Effector CD4-positive, alpha-beta T cell (primary cell): Measurements from ENCODE around the gene PRMT7.

Source experiments
- DNase-seq: peaks from one replicate; pipeline ENCODE4 v3.0.0-alpha.2; 2020

Gene PRMT7

GRCh38 chr16:68313116-68313515 lies 2.3 kb downstream of the PRMT7 start:
- DNase-seq = no peak

- DNase-seq = no peak
Observed at GRCh38 chr16:68319185-68319908, 8.5 kb downstream of the PRMT7 start.

- DNase-seq = no peak
Observed at GRCh38 chr16:68324336-68324735, 13.5 kb downstream of the PRMT7 start.

GRCh38 chr16:68324780-68325357 lies 14.1 kb downstream of the PRMT7 start:
- DNase-seq = no peak

GRCh38 chr16:68328151-68328859 lies 17.5 kb downstream of the PRMT7 start:
- DNase-seq = peak; percentile 73

GRCh38 chr16:68328860-68329390 lies 18.1 kb downstream of the PRMT7 start:
- no peak for DNase-seq

GRCh38 chr16:68331879-68332410 lies 21.1 kb downstream of the PRMT7 start:
- DNase-seq = no peak

GRCh38 chr16:68332411-68333121 lies 21.7 kb downstream of the PRMT7 start:
- no peak for DNase-seq

- DNase-seq = no peak
Observed at GRCh38 chr16:68335175-68335574, 24.4 kb downstream of the PRMT7 start.

GRCh38 chr16:68338326-68339119 lies 27.7 kb downstream of the PRMT7 start:
- DNase-seq = no peak

- DNase-seq = no peak
Observed at GRCh38 chr16:68339214-68339613, 28.4 kb downstream of the PRMT7 start.

- no peak for DNase-seq
Observed at GRCh38 chr16:68342620-68343019, 31.8 kb downstream of the PRMT7 start.

- no peak for DNase-seq
Observed at GRCh38 chr16:68343137-68343536, 32.3 kb downstream of the PRMT7 start.

GRCh38 chr16:68344252-68344651 lies 33.4 kb downstream of the PRMT7 start:
- no peak for DNase-seq

GRCh38 chr16:68345351-68345810 lies 34.6 kb downstream of the PRMT7 start:
- DNase-seq = no peak

GRCh38 chr16:68345958-68346635 lies 35.3 kb downstream of the PRMT7 start:
- DNase-seq = no peak

GRCh38 chr16:68346892-68347480 lies 36.2 kb downstream of the PRMT7 start:
- DNase-seq = no peak

- no peak for DNase-seq
Observed at GRCh38 chr16:68347605-68348004, 36.8 kb downstream of the PRMT7 start.

- no peak for DNase-seq
Observed at GRCh38 chr16:68348639-68349445, 38.0 kb downstream of the PRMT7 start.

- no peak for DNase-seq
Observed at GRCh38 chr16:68349838-68350410, 39.1 kb downstream of the PRMT7 start.
